Stimulated activated naive CD8-positive, alpha-beta T cell treated with anti-CD3 and anti-CD28 coated beads, Interleukin-15, amount 100 ng/mL, for 72 hours (primary cell): ENCODE measurements around the gene IL36B.

Experiments
- ATAC-seq: fragments of 150-1000 bp; cut with Tn5 transposase; 2 replicates; pipeline ENCODE4 v1.10.0; 2021; ENCODE audit warnings: mild to moderate bottlenecking, moderate library complexity
- DNase-seq, 2 donors: peaks; one replicate each; pipeline ENCODE4 v3.0.0; 2021 to 2022
- H3K27ac Mint-ChIP-seq, 2 donors: one replicate each; pipeline ENCODE4 v1.8.0; 2022; ENCODE audit warnings: mild to moderate bottlenecking in 2 of 2, mixed read lengths in 2 of 2, moderate library complexity in 2 of 2
- H3K27me3 Mint-ChIP-seq: one replicate; pipeline ENCODE4 v1.8.0; 2022; ENCODE audit warnings: mixed read lengths
- H3K4me1 Mint-ChIP-seq: one replicate; pipeline ENCODE4 v1.8.0; 2022; ENCODE audit warnings: mild to moderate bottlenecking, mixed read lengths
- H3K4me3 Mint-ChIP-seq, 2 donors: one replicate each; pipeline ENCODE4 v1.8.0; 2022; ENCODE audit warnings: mild to moderate bottlenecking in 2 of 2, mixed read lengths in 2 of 2, moderate library complexity in 1 of 2
- H3K9me3 Mint-ChIP-seq, 2 donors: one replicate each; pipeline ENCODE4 v1.8.0; 2022; ENCODE audit warnings: mixed read lengths in 2 of 2

The IL36B gene

GRCh38 chr2:112979731-112980130 lies 72.9 kb downstream of the IL36B start:
- DNase-seq (no peak), ATAC-seq (no peak)
- Mint-ChIP-seq H3K4me3 (no peak overlapping the region), H3K27me3 (no peaks in the 10 kb centered on the region), H3K9me3 (no peaks in the 10 kb centered on the region), H3K27ac (no peak overlapping the region), H3K4me1 (peaks cover 15% of the 10 kb centered on the region)

- H3K4me3 Mint-ChIP-seq, result no peak within 1 kb of the TSS
- no peaks in the 10 kb centered on the region for H3K27me3 Mint-ChIP-seq
- H3K27ac Mint-ChIP-seq, result no peak within 1 kb of the TSS
- H3K4me1 Mint-ChIP-seq, result peaks cover 12% of the 10 kb centered on the region
- DNase-seq, result no peak
- ATAC-seq, result peak; percentile 64
- H3K9me3 Mint-ChIP-seq, result no peaks in the 10 kb centered on the region
These were observed 75.1 kb downstream of the IL36B start, which contains the start of gene IL36G for GRCh38 chr2:112977559-112978056. IL36G (plus strand) TSS chr2:112978006; CDS start chr2:112978639, 633 bp downstream.
